Nephron (organoid): ENCODE results near the gene OR13C9.

Experiments
- H3K27ac Mint-ChIP-seq, 3 experiments: 2 replicates each; pipeline ENCODE4 v1.8.0; 2020; ENCODE audit warnings: mixed read lengths in 3 of 3, mild to moderate bottlenecking in 2 of 3, moderate library complexity in 1 of 3
- H3K27me3 Mint-ChIP-seq: 2 replicates; pipeline ENCODE4 v1.8.0; 2021; ENCODE audit warnings: low read depth, mild to moderate bottlenecking, moderate library complexity, mixed read lengths
- H3K36me3 Mint-ChIP-seq: 2 replicates; pipeline ENCODE4 v1.8.0; 2020; ENCODE audit warnings: low read depth, mixed read lengths
- H3K4me1 Mint-ChIP-seq: 2 replicates; pipeline ENCODE4 v1.8.0; 2020; ENCODE audit warnings: mixed read lengths
- H3K4me3 Mint-ChIP-seq, 3 experiments: 2 replicates each; pipeline ENCODE4 v1.8.0; 2020; ENCODE audit warnings: mild to moderate bottlenecking in 3 of 3, mixed read lengths in 3 of 3, moderate library complexity in 2 of 3
- H3K9me3 Mint-ChIP-seq: 2 replicates; pipeline ENCODE4 v1.8.0; 2020; ENCODE audit warnings: mixed read lengths
- CTCF ChIP-seq, 3 experiments: fragments of 200-600 bp; sonication (generic); IDR thresholded peaks; one replicate each; pipeline ENCODE4 v1.5.0; 2021; ENCODE audit warnings: antibody characterized with exemption in 3 of 3; ENCODE audit not compliant: unreplicated experiment in 3 of 3

OR13C9 gene

GRCh38 chr9:104589626-104590025, 28.4 kb downstream of the OR13C9 start:
- no peak for TF ChIP-seq CTCF (IDR thresholded peaks at IDR 0.05; ENCODE audit: unreplicated experiment in 3 of 3)
- Mint-ChIP-seq H3K4me3 (no peak overlapping the region), H3K9me3 (peaks cover 7% of the 10 kb centered on the region)

GRCh38 chr9:104586496-104587180, 31.4 kb downstream of the OR13C9 start:
- no peaks in the 10 kb centered on the region for H3K36me3 Mint-ChIP-seq

More at GRCh38 chr9:104589626-104590025, 28.4 kb downstream of the OR13C9 start:
- Mint-ChIP-seq H3K4me1 (no peaks in the 10 kb centered on the region), H3K27me3 (no peaks in the 10 kb centered on the region), H3K27ac (no peak overlapping the region), H3K36me3 (no peaks in the 10 kb centered on the region)

GRCh38 chr9:104580562-104580961, 37.4 kb downstream of the OR13C9 start:
- no peaks in the 10 kb centered on the region for H3K4me1 Mint-ChIP-seq
- H3K9me3 Mint-ChIP-seq = no peaks in the 10 kb centered on the region
- no peaks in the 10 kb centered on the region for H3K36me3 Mint-ChIP-seq
- no peak overlapping the region for H3K4me3 Mint-ChIP-seq
- no peak for TF ChIP-seq CTCF (IDR thresholded peaks at IDR 0.05; ENCODE audit: unreplicated experiment in 3 of 3)
- H3K27me3 Mint-ChIP-seq = no peaks in the 10 kb centered on the region
- H3K27ac Mint-ChIP-seq = no peak overlapping the region

More at GRCh38 chr9:104586496-104587180, 31.4 kb downstream of the OR13C9 start:
- Mint-ChIP-seq H3K4me3 (no peak overlapping the region), H3K27ac (no peak overlapping the region), H3K4me1 (no peaks in the 10 kb centered on the region), H3K9me3 (no peaks in the 10 kb centered on the region), H3K27me3 (no peaks in the 10 kb centered on the region)
- TF ChIP-seq CTCF (IDR thresholded peaks at IDR 0.05; ENCODE audit: unreplicated experiment in 3 of 3) = no peak

- H3K9me3 Mint-ChIP-seq = peaks cover 16% of the 10 kb centered on the region
- H3K4me3 Mint-ChIP-seq = no peak overlapping the region
- no peaks in the 10 kb centered on the region for H3K36me3 Mint-ChIP-seq
- H3K27ac Mint-ChIP-seq = no peak overlapping the region
- TF ChIP-seq CTCF (IDR thresholded peaks at IDR 0.05; ENCODE audit: unreplicated experiment in 3 of 3) = no peak
- H3K27me3 Mint-ChIP-seq = no peaks in the 10 kb centered on the region
- H3K4me1 Mint-ChIP-seq = no peaks in the 10 kb centered on the region
These were observed 40.7 kb downstream of the OR13C9 start for GRCh38 chr9:104577263-104577662.

GRCh38 chr9:104575456-104575855, 42.5 kb downstream of the OR13C9 start:
- TF ChIP-seq CTCF (IDR thresholded peaks at IDR 0.05; ENCODE audit: unreplicated experiment in 3 of 3) = no peak
- Mint-ChIP-seq H3K36me3 (no peaks in the 10 kb centered on the region), H3K4me1 (no peaks in the 10 kb centered on the region), H3K4me3 (no peak overlapping the region), H3K9me3 (peaks cover 20% of the 10 kb centered on the region), H3K27me3 (no peaks in the 10 kb centered on the region), H3K27ac (no peak overlapping the region)

- Mint-ChIP-seq H3K27ac (no peak overlapping the region), H3K27me3 (no peaks in the 10 kb centered on the region), H3K4me3 (no peak overlapping the region), H3K9me3 (peaks cover 20% of the 10 kb centered on the region), H3K4me1 (no peaks in the 10 kb centered on the region), H3K36me3 (no peaks in the 10 kb centered on the region)
- no peak for TF ChIP-seq CTCF (IDR thresholded peaks at IDR 0.05; ENCODE audit: unreplicated experiment in 3 of 3)
These were observed 45.4 kb downstream of the OR13C9 start for GRCh38 chr9:104572612-104573011.
